Suprapubic skin (tissue), 3 donors: Measurements from ENCODE around the gene SCUBE1.

Experiments used
- POLR2A ChIP-seq, 2 donors: fragments of 450-650 bp; IDR thresholded peaks; one replicate each; pipeline ENCODE4 v1.6.1; 2017; ENCODE audit warnings: antibody characterized with exemption in 2 of 2, mild to moderate bottlenecking in 2 of 2, moderate library complexity in 2 of 2
- TF ChIP-seq, protein P1 (sequence below), 2 donors: fragments of 200-600 bp in 1 of 2; fragments of 450-650 bp in 1 of 2; sonication (generic) in 1 of 2; IDR thresholded peaks; one replicate each; pipeline ENCODE4 v1.5.1; 2016 to 2019; ENCODE audit warnings: antibody characterized with exemption in 2 of 2, mild to moderate bottlenecking in 1 of 2, moderate library complexity in 1 of 2

DNA sequence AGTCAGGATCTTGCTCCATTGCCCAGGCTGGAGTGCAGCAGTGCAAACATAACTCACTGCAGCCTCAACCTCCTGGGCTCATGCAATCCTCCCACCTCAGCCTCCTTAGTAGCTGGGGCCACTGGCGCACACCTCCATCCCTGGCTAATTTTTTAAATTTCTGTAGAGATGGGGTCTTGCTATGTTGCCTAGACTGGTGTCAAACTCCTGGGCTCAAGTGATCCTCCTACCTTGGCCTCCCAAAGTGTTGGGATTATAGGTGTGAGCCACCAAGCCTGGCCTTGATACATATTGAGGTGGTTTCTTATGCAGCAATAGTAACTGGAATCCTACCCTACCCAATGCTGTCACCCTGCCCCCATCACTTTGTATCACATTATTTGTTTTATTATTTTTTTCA, 32.4 kb downstream of the SCUBE1 start:
- TF ChIP-seq, protein P1, sequence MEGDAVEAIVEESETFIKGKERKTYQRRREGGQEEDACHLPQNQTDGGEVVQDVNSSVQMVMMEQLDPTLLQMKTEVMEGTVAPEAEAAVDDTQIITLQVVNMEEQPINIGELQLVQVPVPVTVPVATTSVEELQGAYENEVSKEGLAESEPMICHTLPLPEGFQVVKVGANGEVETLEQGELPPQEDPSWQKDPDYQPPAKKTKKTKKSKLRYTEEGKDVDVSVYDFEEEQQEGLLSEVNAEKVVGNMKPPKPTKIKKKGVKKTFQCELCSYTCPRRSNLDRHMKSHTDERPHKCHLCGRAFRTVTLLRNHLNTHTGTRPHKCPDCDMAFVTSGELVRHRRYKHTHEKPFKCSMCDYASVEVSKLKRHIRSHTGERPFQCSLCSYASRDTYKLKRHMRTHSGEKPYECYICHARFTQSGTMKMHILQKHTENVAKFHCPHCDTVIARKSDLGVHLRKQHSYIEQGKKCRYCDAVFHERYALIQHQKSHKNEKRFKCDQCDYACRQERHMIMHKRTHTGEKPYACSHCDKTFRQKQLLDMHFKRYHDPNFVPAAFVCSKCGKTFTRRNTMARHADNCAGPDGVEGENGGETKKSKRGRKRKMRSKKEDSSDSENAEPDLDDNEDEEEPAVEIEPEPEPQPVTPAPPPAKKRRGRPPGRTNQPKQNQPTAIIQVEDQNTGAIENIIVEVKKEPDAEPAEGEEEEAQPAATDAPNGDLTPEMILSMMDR (IDR thresholded peaks at IDR 0.05): no peak
- TF ChIP-seq POLR2A (IDR thresholded peaks at IDR 0.05): no peak
